Measurements from ENCODE around the gene USP33. TPM values are rescaled to one million over a fixed set of nuclear protein-coding genes. Genes with fewer than 3 reads are reported as not detected.
A peak's percentile ranks its signal among the peaks of the same experiment; 100 is the strongest.

The USP33 gene
- total RNA-seq, 1 experiment from 2014 or later, result 52.9 TPM

GRCh38 chr1:77744576-77744975, 15.1 kb downstream of the USP33 start:
- Mint-ChIP-seq H3K27ac (ENCODE audit: unreplicated experiment) (peak overlapping the region; percentile 2), H3K4me3 (ENCODE audit: low read depth, unreplicated experiment) (no peak overlapping the region), H3K9me3 (ENCODE audit: low read depth, unreplicated experiment) (no peaks in the 10 kb centered on the region), H3K27me3 (ENCODE audit: unreplicated experiment) (no peaks in the 10 kb centered on the region), H3K4me1 (ENCODE audit: low read depth, unreplicated experiment) (peaks cover 43% of the 10 kb centered on the region), H3K36me3 (ENCODE audit: insufficient read depth, unreplicated experiment) (no peaks in the 10 kb centered on the region)
- intact Hi-C loops (cut with micrococcal nuclease; ENCODE audit: unreplicated experiment), result loop anchor here (5.0 kb wide), 1 partner anchor 158 kb away; no protein-coding TSS in a partner anchor
- TF ChIP-seq CTCF (IDR thresholded peaks at IDR 0.05; ENCODE audit: unreplicated experiment), result no peak
- no peak for DNase-seq
- CTCF ChIA-PET, result no interaction called here
- BruUV-seq (replicated peaks), result no TSS peak

- BruUV-seq (replicated peaks), result no TSS peak
- Mint-ChIP-seq H3K27ac (ENCODE audit: unreplicated experiment) (no peak overlapping the region), H3K36me3 (ENCODE audit: insufficient read depth, unreplicated experiment) (peaks cover under 1% of the 10 kb centered on the region), H3K9me3 (ENCODE audit: low read depth, unreplicated experiment) (no peaks in the 10 kb centered on the region), H3K27me3 (ENCODE audit: unreplicated experiment) (no peaks in the 10 kb centered on the region), H3K4me3 (ENCODE audit: low read depth, unreplicated experiment) (no peak overlapping the region), H3K4me1 (ENCODE audit: low read depth, unreplicated experiment) (peaks cover 32% of the 10 kb centered on the region)
- intact Hi-C loops (cut with micrococcal nuclease; ENCODE audit: unreplicated experiment), result loop anchor here (5.0 kb wide), 1 partner anchor 160 kb away; no protein-coding TSS in a partner anchor
- no peak for DNase-seq
- CTCF ChIA-PET, result no interaction called here
- no peak for TF ChIP-seq CTCF (IDR thresholded peaks at IDR 0.05; ENCODE audit: unreplicated experiment)
These were observed 17.6 kb downstream of the USP33 start for GRCh38 chr1:77742011-77742555.

- Mint-ChIP-seq H3K4me3 (ENCODE audit: low read depth, unreplicated experiment) (no peak overlapping the region), H3K36me3 (ENCODE audit: insufficient read depth, unreplicated experiment) (peaks cover 8% of the 10 kb centered on the region), H3K27me3 (ENCODE audit: unreplicated experiment) (no peaks in the 10 kb centered on the region), H3K4me1 (ENCODE audit: low read depth, unreplicated experiment) (peaks cover 29% of the 10 kb centered on the region), H3K9me3 (ENCODE audit: low read depth, unreplicated experiment) (no peaks in the 10 kb centered on the region), H3K27ac (ENCODE audit: unreplicated experiment) (no peak overlapping the region)
- no peak for TF ChIP-seq CTCF (IDR thresholded peaks at IDR 0.05; ENCODE audit: unreplicated experiment)
- BruUV-seq (replicated peaks), result no TSS peak
- no peak for DNase-seq
- intact Hi-C loops (cut with micrococcal nuclease; ENCODE audit: unreplicated experiment), result loop anchor here (5.0 kb wide), 1 partner anchor 161 kb away; no protein-coding TSS in a partner anchor
- CTCF ChIA-PET, result no interaction called here
These were observed 18.3 kb downstream of the USP33 start for GRCh38 chr1:77741316-77741715.

- no peak for TF ChIP-seq CTCF (IDR thresholded peaks at IDR 0.05; ENCODE audit: unreplicated experiment)
- peaks cover 10% of the 10 kb centered on the region for H3K4me1 Mint-ChIP-seq (ENCODE audit: low read depth, unreplicated experiment)
- H3K36me3 Mint-ChIP-seq (ENCODE audit: insufficient read depth, unreplicated experiment), result peaks cover 9% of the 10 kb centered on the region
- no TSS peak for BruUV-seq (replicated peaks)
- H3K27ac Mint-ChIP-seq (ENCODE audit: unreplicated experiment), result no peak overlapping the region
- H3K4me3 Mint-ChIP-seq (ENCODE audit: low read depth, unreplicated experiment), result no peak overlapping the region
- no peaks in the 10 kb centered on the region for H3K9me3 Mint-ChIP-seq (ENCODE audit: low read depth, unreplicated experiment)
- no peak for DNase-seq
- H3K27me3 Mint-ChIP-seq (ENCODE audit: unreplicated experiment), result no peaks in the 10 kb centered on the region
- CTCF ChIA-PET, result no interaction called here
- intact Hi-C loops (cut with micrococcal nuclease; ENCODE audit: unreplicated experiment), result no loop called here
These were observed 20.4 kb downstream of the USP33 start for GRCh38 chr1:77739235-77739634.
